Mucosa of descending colon (tissue), 3 donors: ENCODE results near the gene FLACC1. TPM values are rescaled to one million over a fixed set of nuclear protein-coding genes. Genes with fewer than 3 reads are reported as not detected.

Source experiments
- ATAC-seq: fragments of 200-7000 bp; cut with Tn5 transposase; one replicate; pipeline ENCODE4 v1.9.1; 2020; ENCODE audit warnings: mild to moderate bottlenecking, moderate library complexity
- DNase-seq, 3 donors: peaks; one replicate each; pipeline ENCODE4 v3.0.0-alpha.2; 2020
- H3K36me3 ChIP-seq: fragments of 200-600 bp; one replicate; pipeline ENCODE4 v1.8.0; 2021; ENCODE audit warnings: low read depth, mild to moderate bottlenecking
- H3K4me1 ChIP-seq: fragments of 200-600 bp; one replicate; pipeline ENCODE4 v1.8.0; 2021; ENCODE audit warnings: low read depth, mild to moderate bottlenecking
- H3K4me3 ChIP-seq: fragments of 200-600 bp; one replicate; pipeline ENCODE4 v1.8.0; 2021; ENCODE audit warnings: mild to moderate bottlenecking
- H3K9me3 ChIP-seq: fragments of 200-600 bp; one replicate; pipeline ENCODE4 v1.8.0; 2021; ENCODE audit warnings: mild to moderate bottlenecking
- intact Hi-C, 2 donors: fragments of 100-400 bp; cut with DNase I in 1 of 2; cut with micrococcal nuclease in 1 of 2; formaldehyde crosslinking; loops; one replicate each; pipeline versions ENCODE4 v1.11.0 to v1.11.1; 2022; cut with DNase I, micrococcal nuclease
- long read RNA-seq, 2 donors: library from polyadenylated mRNA; unstranded; transcript quantifications; one replicate each; pipeline ENCODE4 v2.0.0, GENCODE V29; 2019 to 2021
- total RNA-seq, 3 donors: library from RNA; stranded (reverse); fragmentation: NEBNext Ultra II Directional in 2 of 3; extraction: Animal tissue kit (Norgen Biotek cat#: 25700) in 2 of 3; gene quantifications; one replicate each; pipeline versions ENCODE4 v1.2.1 to v1.2.4, GENCODE V29; 2021 to 2023
- TF ChIP-seq, protein P1 (sequence below): fragments of 200-600 bp; IDR thresholded peaks from one replicate; pipeline ENCODE4 v1.8.0; 2022; ENCODE audit warnings: antibody characterized with exemption, mild to moderate bottlenecking
- donor health status: DM: no; HTN: no; CAD: no; lungs with moderate emphysema.
- donor health status: DM: no; HTN: no; CAD: no.
- donor health status: DM: no; HTN: yes; CAD: no.

Gene FLACC1, protein sequence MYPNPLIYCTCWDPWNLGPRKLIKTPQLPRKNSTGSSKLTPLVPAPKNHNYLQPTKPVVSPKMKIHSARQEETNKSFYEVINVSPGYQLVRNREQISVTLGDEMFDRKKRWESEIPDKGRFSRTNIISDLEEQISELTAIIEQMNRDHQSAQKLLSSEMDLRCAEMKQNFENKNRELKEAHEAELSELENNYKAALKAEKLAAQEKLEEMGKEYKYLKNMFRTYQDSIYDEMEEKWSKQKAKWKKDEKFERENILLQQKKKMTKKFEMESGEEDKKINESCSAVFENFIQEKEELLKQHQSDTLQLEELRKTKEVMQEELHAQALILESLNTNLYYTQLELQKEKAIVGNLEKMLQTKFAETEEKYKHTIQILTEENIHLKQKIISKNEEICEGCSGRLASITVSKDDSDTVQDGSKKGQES
- 1 to 10 TPM in 2 of 3 donors, under 1 TPM in 1; 0.93 to 3.5 (median 2.1) TPM for total RNA-seq
- long read RNA-seq, donor 1 = 0 reads
- long read RNA-seq, donor 2 = 0 reads

DNA sequence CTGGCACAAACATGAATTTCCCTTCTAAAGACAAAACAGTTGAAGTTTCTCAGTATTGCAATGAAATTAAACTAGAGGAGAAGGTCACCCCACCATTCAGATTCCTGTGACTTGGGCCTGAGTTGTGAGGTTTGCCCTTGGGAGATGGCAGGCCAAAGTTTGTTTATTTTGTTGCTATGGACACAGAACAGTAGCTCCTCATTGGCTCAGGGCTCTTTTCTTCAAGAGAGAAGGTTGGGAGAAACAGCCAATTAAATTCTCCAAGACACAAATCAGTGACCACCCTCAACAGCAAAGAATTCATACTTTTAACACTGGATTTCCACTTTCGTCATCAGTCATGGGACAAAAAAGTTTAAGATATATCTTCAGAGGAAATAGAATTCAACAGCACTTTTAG lies at the start of gene FLACC1:
Gene FLACC1, minus strand, starts transcription at position 125 of the 400 bp plus-strand sequence. CDS start 5,941 bp downstream, outside the sequence.
- ATAC-seq (peak; percentile 62), DNase-seq (no peak)
- Histone ChIP-seq H3K4me1 (no peaks in the 10 kb centered on the region), H3K4me3 (no peak within 1 kb of the TSS), H3K9me3 (no peaks in the 10 kb centered on the region), H3K36me3 (no peaks in the 10 kb centered on the region)
- TF ChIP-seq, protein P1, sequence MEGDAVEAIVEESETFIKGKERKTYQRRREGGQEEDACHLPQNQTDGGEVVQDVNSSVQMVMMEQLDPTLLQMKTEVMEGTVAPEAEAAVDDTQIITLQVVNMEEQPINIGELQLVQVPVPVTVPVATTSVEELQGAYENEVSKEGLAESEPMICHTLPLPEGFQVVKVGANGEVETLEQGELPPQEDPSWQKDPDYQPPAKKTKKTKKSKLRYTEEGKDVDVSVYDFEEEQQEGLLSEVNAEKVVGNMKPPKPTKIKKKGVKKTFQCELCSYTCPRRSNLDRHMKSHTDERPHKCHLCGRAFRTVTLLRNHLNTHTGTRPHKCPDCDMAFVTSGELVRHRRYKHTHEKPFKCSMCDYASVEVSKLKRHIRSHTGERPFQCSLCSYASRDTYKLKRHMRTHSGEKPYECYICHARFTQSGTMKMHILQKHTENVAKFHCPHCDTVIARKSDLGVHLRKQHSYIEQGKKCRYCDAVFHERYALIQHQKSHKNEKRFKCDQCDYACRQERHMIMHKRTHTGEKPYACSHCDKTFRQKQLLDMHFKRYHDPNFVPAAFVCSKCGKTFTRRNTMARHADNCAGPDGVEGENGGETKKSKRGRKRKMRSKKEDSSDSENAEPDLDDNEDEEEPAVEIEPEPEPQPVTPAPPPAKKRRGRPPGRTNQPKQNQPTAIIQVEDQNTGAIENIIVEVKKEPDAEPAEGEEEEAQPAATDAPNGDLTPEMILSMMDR = no peak
- intact Hi-C loops = no loop called here

DNA sequence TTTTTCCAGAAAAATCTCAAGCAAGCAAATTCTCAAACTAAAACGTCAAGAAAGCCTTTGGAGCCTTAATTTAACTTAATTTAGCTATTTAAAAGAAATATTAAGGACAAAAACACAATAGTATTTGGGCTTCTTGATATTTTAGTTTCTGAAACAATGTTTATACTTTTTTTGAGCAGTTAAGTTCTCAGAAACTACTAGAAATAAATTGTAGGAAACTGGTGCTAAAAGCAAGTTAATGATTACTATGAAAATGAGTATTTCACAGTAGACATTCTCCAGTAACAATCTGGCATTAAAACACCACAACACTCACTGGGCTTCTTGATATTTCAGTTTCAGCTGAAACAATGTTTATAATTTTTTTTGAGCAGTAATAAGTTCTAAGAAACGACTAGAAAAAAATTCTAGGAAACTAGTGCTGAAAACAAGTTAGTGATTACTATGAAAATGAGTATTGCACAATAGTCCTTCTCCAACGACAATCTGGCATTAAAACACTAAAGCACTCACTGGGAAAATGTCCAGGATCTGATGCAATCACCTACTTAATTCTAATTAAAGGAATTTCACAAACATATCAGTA lies 49.0 kb upstream of the FLACC1 start:
- Histone ChIP-seq H3K9me3 (no peaks in the 10 kb centered on the region), H3K4me1 (peaks cover 14% of the 10 kb centered on the region), H3K4me3 (no peak overlapping the region), H3K36me3 (no peaks in the 10 kb centered on the region)
- TF ChIP-seq, protein P1 = no peak
- DNase-seq (peak in 1 of 3 donors; percentile 53), ATAC-seq (peak; percentile 31)
- intact Hi-C loops = no loop called here

DNA sequence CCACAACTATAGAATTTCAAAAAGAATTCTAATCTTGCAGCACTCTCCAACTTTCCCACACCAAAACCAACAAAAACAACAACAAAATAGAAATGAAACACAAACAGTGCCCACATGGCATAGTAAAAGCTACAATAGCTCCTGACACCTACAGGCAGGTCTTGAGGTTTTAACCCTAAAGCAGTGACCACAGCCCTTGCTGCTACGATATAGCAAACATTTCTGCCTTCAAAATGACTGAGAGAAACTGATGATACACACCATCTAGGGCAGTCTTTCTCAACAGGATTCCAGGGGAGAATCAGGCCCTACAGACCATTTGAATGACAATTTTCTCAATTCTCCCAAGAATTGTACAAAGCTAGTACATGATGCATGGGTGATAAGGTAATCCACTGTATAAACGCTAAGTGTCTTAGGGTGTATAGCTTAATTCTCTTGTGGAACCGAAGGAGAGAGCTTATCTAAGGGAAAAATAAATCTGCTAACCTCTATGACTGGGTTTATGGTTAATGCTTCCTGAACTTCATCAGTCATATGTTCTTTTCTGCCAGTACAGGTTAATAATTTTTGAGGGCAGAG lies 47.6 kb upstream of the FLACC1 start:
- TF ChIP-seq, protein P1 = no peak
- Histone ChIP-seq H3K9me3 (no peaks in the 10 kb centered on the region), H3K4me3 (no peak overlapping the region), H3K36me3 (no peaks in the 10 kb centered on the region), H3K4me1 (peaks cover 14% of the 10 kb centered on the region)
- ATAC-seq (no peak), DNase-seq (no peak)
- intact Hi-C loops = no loop called here

DNA sequence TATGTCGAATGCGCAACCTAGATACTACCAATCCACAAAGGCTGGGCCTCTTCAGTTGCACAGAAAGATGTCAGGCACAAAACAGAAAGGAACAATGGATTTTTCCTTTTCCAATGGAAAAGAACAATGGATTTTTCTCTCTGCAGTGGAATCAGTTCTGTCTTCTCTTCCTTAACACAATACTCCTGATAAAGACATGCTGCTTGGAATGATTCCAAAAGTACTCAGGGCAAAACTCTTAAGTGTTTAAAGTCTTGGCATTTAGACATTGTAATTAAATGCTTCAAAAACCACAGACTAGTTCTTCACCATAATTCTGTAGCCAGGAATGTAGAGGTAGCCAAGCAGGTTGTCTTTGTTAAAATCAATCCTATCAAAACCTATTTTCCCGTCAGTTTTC lies 46.7 kb upstream of the FLACC1 start:
- Histone ChIP-seq H3K4me1 (peaks cover 14% of the 10 kb centered on the region), H3K36me3 (no peaks in the 10 kb centered on the region), H3K4me3 (no peak overlapping the region), H3K9me3 (no peaks in the 10 kb centered on the region)
- ATAC-seq = no peak
- no peak for DNase-seq
- intact Hi-C loops = no loop called here
- TF ChIP-seq, protein P1 = no peak

DNA sequence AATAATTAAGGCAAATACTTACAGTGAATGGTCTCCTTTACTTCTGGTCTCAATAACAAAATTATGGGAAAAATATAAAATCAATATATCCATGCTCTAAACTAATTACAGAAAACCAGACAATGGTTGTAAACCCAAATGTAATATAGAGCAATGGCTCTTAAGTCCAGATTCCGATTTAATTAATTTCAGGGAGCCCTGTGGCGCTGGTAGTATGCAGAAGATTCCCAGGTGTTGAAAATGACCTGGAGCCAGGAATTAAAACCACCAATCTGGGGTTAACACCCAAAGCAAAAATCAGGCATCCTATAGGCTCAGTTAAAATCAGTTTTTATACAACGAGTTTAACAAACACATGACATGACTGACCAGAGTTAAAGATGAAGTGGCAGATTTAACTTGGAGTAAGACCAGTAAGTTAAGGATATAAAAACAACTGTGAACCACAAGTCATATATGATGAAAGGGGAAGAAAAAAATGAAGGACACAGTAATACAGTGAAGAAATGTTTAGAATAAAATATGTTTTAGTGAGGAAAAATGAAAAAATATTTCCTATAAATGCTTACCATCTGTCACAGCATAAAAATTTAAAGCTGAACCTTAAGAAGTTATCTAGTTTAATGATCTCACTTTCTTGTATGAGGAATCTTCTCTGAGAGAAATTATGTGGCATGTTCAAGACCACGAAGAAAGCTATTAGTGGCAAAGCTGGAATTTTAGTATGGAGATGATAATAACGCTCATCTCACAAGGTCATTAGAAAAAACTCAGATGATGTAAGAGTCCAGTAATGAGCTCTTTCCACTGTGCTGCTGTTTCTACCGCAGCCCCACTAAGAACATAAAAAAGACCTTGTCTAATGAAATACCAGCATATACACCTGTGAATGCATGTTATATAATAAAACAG lies 45.8 kb upstream of the FLACC1 start:
- DNase-seq = no peak
- intact Hi-C loops = no loop called here
- TF ChIP-seq, protein P1 = no peak
- Histone ChIP-seq H3K4me1 (peaks cover 14% of the 10 kb centered on the region), H3K4me3 (no peak overlapping the region), H3K36me3 (no peaks in the 10 kb centered on the region), H3K9me3 (no peaks in the 10 kb centered on the region)
- ATAC-seq = no peak
